Esophagus squamous epithelium (tissue), 4 donors: ENCODE measurements around the gene GPER1.

Experiments
- CTCF ChIP-seq, 6 experiments: fragments of 450-650 bp in 4 of 6; fragments of 200-600 bp in 2 of 6; sonication (generic) in 2 of 6; IDR thresholded peaks; one replicate each; pipeline ENCODE4 v1.5.1; 2016 to 2019; ENCODE audit warnings: antibody characterized with exemption in 6 of 6, mild to moderate bottlenecking in 4 of 6, moderate library complexity in 4 of 6
- POLR2A ChIP-seq, 4 donors: fragments of 450-650 bp; IDR thresholded peaks; one replicate each; pipeline ENCODE4 v1.6.1; 2017; ENCODE audit warnings: antibody characterized with exemption in 4 of 4, mild to moderate bottlenecking in 4 of 4, moderate library complexity in 3 of 4

GRCh38 chr7:1080252-1080920 is 7.5 kb upstream of the GPER1 start:
- TF ChIP-seq CTCF (IDR thresholded peaks at IDR 0.05) (no peak), POLR2A (IDR thresholded peaks at IDR 0.05) (no peak)
